Activated T-helper 1 cell treated with anti-CD3 and anti-CD28 coated beads, Interleukin-12 subunit alpha, Interleukin-12 subunit beta, Interleukin-2, Interleukin-4 antibody, amounts not matched to agents 30 ng/mL and 10 ng/mL and 1 ng/mL, durations not matched to agents 14 hours and 24 hours and 36 hours (primary cell): ENCODE measurements around the gene CPLX1. TPM values are rescaled to one million over a fixed set of nuclear protein-coding genes. Genes with fewer than 3 reads are reported as not detected.
"Not testable (repeated sequence)": the region's sequence is repeated elsewhere in the genome, so short reads cannot be mapped to it uniquely, and the experiment has no call there.

Experiments used
- DNase-seq: peaks from one replicate; pipeline ENCODE4 v3.0.0; 2021; ENCODE audit warnings: low spot score
- H3K27ac Mint-ChIP-seq: one replicate; pipeline ENCODE4 v1.8.0; 2021; ENCODE audit warnings: mild to moderate bottlenecking, mixed read lengths
- H3K27me3 Mint-ChIP-seq: one replicate; pipeline ENCODE4 v1.8.0; 2022; ENCODE audit warnings: mild to moderate bottlenecking, moderate library complexity, mixed read lengths; ENCODE audit not compliant: insufficient read depth
- H3K36me3 Mint-ChIP-seq: one replicate; pipeline ENCODE4 v1.8.0; 2021; ENCODE audit warnings: low read depth, mixed read lengths
- H3K4me1 Mint-ChIP-seq: one replicate; pipeline ENCODE4 v1.8.0; 2021; ENCODE audit warnings: low read depth, mixed read lengths
- H3K4me3 Mint-ChIP-seq: one replicate; pipeline ENCODE4 v1.8.0; 2021; ENCODE audit warnings: mild to moderate bottlenecking, moderate library complexity, mixed read lengths
- H3K9me3 Mint-ChIP-seq: one replicate; pipeline ENCODE4 v1.8.0; 2021; ENCODE audit warnings: mixed read lengths
- intact Hi-C: fragments of 100-400 bp; cut with micrococcal nuclease; formaldehyde crosslinking; loops from one replicate; pipeline ENCODE4 v1.15.1; 2024
- total RNA-seq: library from RNA; stranded (reverse); gene quantifications from 2 replicates; pipeline ENCODE4 v1.2.3, GENCODE V29; 2022

Gene CPLX1
- total RNA-seq, 1 donor from 2014 or later: 1.3 TPM

- DNase-seq: no peak
- peaks cover 28% of the 10 kb centered on the region for H3K36me3 Mint-ChIP-seq
Measured at GRCh38 chr4:766559-767283, 59.2 kb downstream of the CPLX1 start.

GRCh38 chr4:766152-766515 is 59.8 kb downstream of the CPLX1 start:
- no peak overlapping the region for H3K27ac Mint-ChIP-seq

More at GRCh38 chr4:766559-767283, 59.2 kb downstream of the CPLX1 start:
- no peak overlapping the region for H3K4me3 Mint-ChIP-seq
- H3K27ac Mint-ChIP-seq: no peak overlapping the region
- intact Hi-C loops: no loop called here
- H3K4me1 Mint-ChIP-seq: peaks cover 4% of the 10 kb centered on the region
- no peaks in the 10 kb centered on the region for H3K27me3 Mint-ChIP-seq
- H3K9me3 Mint-ChIP-seq: no peaks in the 10 kb centered on the region

GRCh38 chr4:764405-765169 is 61.3 kb downstream of the CPLX1 start:
- no peak for DNase-seq
- intact Hi-C loops: no loop called here
- Mint-ChIP-seq H3K27ac (no peak overlapping the region), H3K27me3 (no peaks in the 10 kb centered on the region), H3K4me1 (peaks cover 4% of the 10 kb centered on the region), H3K9me3 (no peaks in the 10 kb centered on the region), H3K4me3 (no peak overlapping the region), H3K36me3 (peaks cover 29% of the 10 kb centered on the region)

More at GRCh38 chr4:766152-766515, 59.8 kb downstream of the CPLX1 start:
- no peak for DNase-seq
- Mint-ChIP-seq H3K4me1 (peaks cover 4% of the 10 kb centered on the region), H3K9me3 (no peaks in the 10 kb centered on the region), H3K36me3 (peaks cover 32% of the 10 kb centered on the region), H3K4me3 (no peak overlapping the region), H3K27me3 (no peaks in the 10 kb centered on the region)
- intact Hi-C loops: no loop called here

GRCh38 chr4:763922-764321 is 62.0 kb downstream of the CPLX1 start:
- Mint-ChIP-seq H3K9me3 (no peaks in the 10 kb centered on the region), H3K27ac (no peak overlapping the region), H3K27me3 (no peaks in the 10 kb centered on the region), H3K36me3 (peaks cover 26% of the 10 kb centered on the region), H3K4me1 (peaks cover 4% of the 10 kb centered on the region), H3K4me3 (no peak overlapping the region)
- intact Hi-C loops: no loop called here
- no peak for DNase-seq

GRCh38 chr4:763191-763810 is 62.6 kb downstream of the CPLX1 start:
- H3K4me3 Mint-ChIP-seq: no peak overlapping the region
- peaks cover 26% of the 10 kb centered on the region for H3K36me3 Mint-ChIP-seq
- no peaks in the 10 kb centered on the region for H3K27me3 Mint-ChIP-seq
- no peaks in the 10 kb centered on the region for H3K9me3 Mint-ChIP-seq
- H3K4me1 Mint-ChIP-seq: peaks cover 4% of the 10 kb centered on the region
- intact Hi-C loops: no loop called here
- H3K27ac Mint-ChIP-seq: no peak overlapping the region
- DNase-seq: no peak

- no peak overlapping the region for H3K27ac Mint-ChIP-seq
Measured at GRCh38 chr4:762211-763190, 63.4 kb downstream of the CPLX1 start.

GRCh38 chr4:761739-762138 is 64.2 kb downstream of the CPLX1 start:
- Mint-ChIP-seq H3K4me3 (no peak overlapping the region), H3K27me3 (no peaks in the 10 kb centered on the region), H3K36me3 (peaks cover 21% of the 10 kb centered on the region), H3K4me1 (peaks cover 4% of the 10 kb centered on the region), H3K9me3 (no peaks in the 10 kb centered on the region), H3K27ac (no peak overlapping the region)
- DNase-seq: no peak
- intact Hi-C loops: no loop called here

More at GRCh38 chr4:762211-763190, 63.4 kb downstream of the CPLX1 start:
- no peaks in the 10 kb centered on the region for H3K9me3 Mint-ChIP-seq
- peaks cover 4% of the 10 kb centered on the region for H3K4me1 Mint-ChIP-seq
- H3K27me3 Mint-ChIP-seq: no peaks in the 10 kb centered on the region
- no peak overlapping the region for H3K4me3 Mint-ChIP-seq
- DNase-seq: no peak
- H3K36me3 Mint-ChIP-seq: peaks cover 23% of the 10 kb centered on the region
- intact Hi-C loops: no loop called here

- intact Hi-C loops: no loop called here
- H3K9me3 Mint-ChIP-seq: no peaks in the 10 kb centered on the region
- H3K27me3 Mint-ChIP-seq: no peaks in the 10 kb centered on the region
- H3K4me3 Mint-ChIP-seq: no peak overlapping the region
- DNase-seq: no peak
- H3K36me3 Mint-ChIP-seq: peaks cover 19% of the 10 kb centered on the region
- H3K4me1 Mint-ChIP-seq: peaks cover 4% of the 10 kb centered on the region
- H3K27ac Mint-ChIP-seq: no peak overlapping the region
Measured at GRCh38 chr4:761086-761485, 64.8 kb downstream of the CPLX1 start.

- no peaks in the 10 kb centered on the region for H3K9me3 Mint-ChIP-seq
- H3K4me3 Mint-ChIP-seq: no peak overlapping the region
- no peak for DNase-seq
- intact Hi-C loops: no loop called here
- H3K27ac Mint-ChIP-seq: no peak overlapping the region
- peaks cover 19% of the 10 kb centered on the region for H3K36me3 Mint-ChIP-seq
- H3K4me1 Mint-ChIP-seq: peaks cover 4% of the 10 kb centered on the region
- H3K27me3 Mint-ChIP-seq: no peaks in the 10 kb centered on the region
Measured at GRCh38 chr4:760616-761015, 65.3 kb downstream of the CPLX1 start.

GRCh38 chr4:759810-760209 is 66.1 kb downstream of the CPLX1 start:
- H3K27me3 Mint-ChIP-seq, intact Hi-C loops, H3K4me3 Mint-ChIP-seq, DNase-seq, H3K4me1 Mint-ChIP-seq, H3K9me3 Mint-ChIP-seq: not testable (repeated sequence)
- peaks cover 19% of the 10 kb centered on the region for H3K36me3 Mint-ChIP-seq
- H3K27ac Mint-ChIP-seq: peak overlapping the region; percentile 9

- Mint-ChIP-seq H3K27ac (no peak overlapping the region), H3K36me3 (peaks cover 17% of the 10 kb centered on the region), H3K9me3 (no peaks in the 10 kb centered on the region), H3K27me3 (no peaks in the 10 kb centered on the region), H3K4me3 (no peak overlapping the region), H3K4me1 (no peaks in the 10 kb centered on the region)
- intact Hi-C loops: no loop called here
- DNase-seq: no peak
Measured at GRCh38 chr4:757111-757510, 68.8 kb downstream of the CPLX1 start.
